HUES64 (cell line): ENCODE data around the gene FUOM. TPM values are rescaled to one million over a fixed set of nuclear protein-coding genes. Genes with fewer than 3 reads are reported as not detected.

Experiments used
- H3K27ac ChIP-seq: 2 replicates; pipeline ENCODE4 v1.7.0; 2013; ENCODE audit warnings: low read depth, low read length, inconsistent platforms
- H3K27me3 ChIP-seq: 2 replicates; pipeline ENCODE4 v1.6.1; 2013; ENCODE audit warnings: mild to moderate bottlenecking, low read length; ENCODE audit not compliant: insufficient read depth
- H3K36me3 ChIP-seq: 2 replicates; pipeline ENCODE4 v1.6.1; 2013; ENCODE audit warnings: mild to moderate bottlenecking, low read length; ENCODE audit not compliant: insufficient read depth
- H3K4me1 ChIP-seq: 2 replicates; pipeline ENCODE4 v1.6.1; 2013; ENCODE audit warnings: mild to moderate bottlenecking, low read length, moderate library complexity; ENCODE audit not compliant: insufficient read depth
- H3K4me3 ChIP-seq: 2 replicates; pipeline ENCODE4 v1.5.1; 2013; ENCODE audit warnings: mild to moderate bottlenecking, low read length, moderate library complexity
- H3K9ac ChIP-seq: 2 replicates; pipeline ENCODE4 v1.6.1; 2013; ENCODE audit warnings: mild to moderate bottlenecking, low read depth, low read length
- H3K9me3 ChIP-seq: 2 replicates; pipeline ENCODE4 v1.6.1; 2013; ENCODE audit warnings: low read depth, low read length; ENCODE audit not compliant: insufficient read depth
- WGBS: fragments of 150-250, 120-280 bp; methylation state at CpG from one replicate; pipeline ENCODE4 v1.1.7; 2013; ENCODE audit warnings: missing lambda C conversion rate; 5-methylcytosine and 5-hydroxymethylcytosine counted together
- polyA plus RNA-seq, 2 experiments: library from polyadenylated mRNA; stranded (reverse); fragments of 50-300 nt; gene quantifications; one replicate each; pipeline ENCODE4 v1.2.3, GENCODE V29; 2013

FUOM gene, protein sequence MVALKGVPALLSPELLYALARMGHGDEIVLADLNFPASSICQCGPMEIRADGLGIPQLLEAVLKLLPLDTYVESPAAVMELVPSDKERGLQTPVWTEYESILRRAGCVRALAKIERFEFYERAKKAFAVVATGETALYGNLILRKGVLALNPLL
- 18.3 TPM for polyA plus RNA-seq (2013, experiment 1 of 2)
- polyA plus RNA-seq (2013, experiment 2 of 2), result 21.7 TPM

DNA sequence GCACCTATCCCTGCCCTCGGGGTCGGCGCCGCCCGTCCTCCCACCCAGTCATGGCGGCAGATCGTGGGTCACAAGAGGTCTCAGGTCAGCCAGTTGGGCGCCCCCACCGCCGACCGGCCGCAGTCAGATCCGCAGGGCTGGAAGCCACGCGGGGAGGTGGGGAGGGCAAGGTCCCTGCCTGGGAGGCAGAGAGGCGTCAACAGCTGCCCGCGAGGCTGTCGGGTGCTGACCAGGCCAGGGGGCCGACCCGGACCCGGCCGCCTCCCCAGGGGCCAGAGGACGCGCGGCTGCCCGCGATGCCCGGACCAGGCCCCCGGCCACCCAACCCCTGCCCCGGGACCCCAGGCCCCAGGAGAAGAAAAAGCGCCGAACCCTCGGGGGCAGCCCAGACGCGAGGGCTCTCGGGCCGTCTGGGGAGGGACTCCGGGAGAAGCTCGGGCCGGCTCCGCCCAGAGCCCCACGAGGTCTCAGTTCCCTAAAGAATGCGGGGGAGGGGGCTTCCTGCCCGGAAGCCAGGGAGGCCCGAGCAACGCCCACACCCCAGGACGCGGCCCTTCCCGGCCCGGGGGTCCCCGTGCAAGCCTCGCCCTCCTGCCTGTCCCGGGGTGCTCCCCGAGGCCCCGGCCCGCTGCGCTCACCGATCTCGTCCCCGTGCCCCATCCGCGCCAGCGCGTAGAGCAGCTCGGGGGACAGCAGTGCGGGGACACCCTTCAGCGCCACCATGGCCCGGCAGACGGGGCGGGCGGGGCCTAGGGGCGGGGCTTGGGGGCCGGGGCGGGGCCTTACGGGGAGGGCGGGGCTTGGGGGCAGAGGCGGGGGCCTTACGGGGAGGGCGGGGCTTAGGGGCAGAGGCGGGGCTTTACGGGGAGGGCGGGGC lies at the start of gene FUOM:
Gene FUOM, minus strand, starts transcription at position 735 of the 877 bp plus-strand sequence. Its CDS starts 12 bp downstream, at position 723.
- H3K36me3 ChIP-seq, result peaks cover 20% of the 10 kb centered on the region
- peak within 1 kb of the TSS; percentile 85 for H3K9ac ChIP-seq
- H3K27me3 ChIP-seq, result no peaks in the 10 kb centered on the region; the same call in 1 of the 2 replicates
- WGBS, result under 1% methylated on average over 75 of the region's 83 CpGs
- 0 out of 2 replicates have a peak, but pooled peaks cover 3% of the 10 kb centered on the region for H3K4me1 ChIP-seq
- no peaks in the 10 kb centered on the region for H3K9me3 ChIP-seq
- peak within 1 kb of the TSS; percentile 89; the same call in 1 of the 2 replicates for H3K27ac ChIP-seq
- H3K4me3 ChIP-seq, result peak within 1 kb of the TSS; percentile 89

DNA sequence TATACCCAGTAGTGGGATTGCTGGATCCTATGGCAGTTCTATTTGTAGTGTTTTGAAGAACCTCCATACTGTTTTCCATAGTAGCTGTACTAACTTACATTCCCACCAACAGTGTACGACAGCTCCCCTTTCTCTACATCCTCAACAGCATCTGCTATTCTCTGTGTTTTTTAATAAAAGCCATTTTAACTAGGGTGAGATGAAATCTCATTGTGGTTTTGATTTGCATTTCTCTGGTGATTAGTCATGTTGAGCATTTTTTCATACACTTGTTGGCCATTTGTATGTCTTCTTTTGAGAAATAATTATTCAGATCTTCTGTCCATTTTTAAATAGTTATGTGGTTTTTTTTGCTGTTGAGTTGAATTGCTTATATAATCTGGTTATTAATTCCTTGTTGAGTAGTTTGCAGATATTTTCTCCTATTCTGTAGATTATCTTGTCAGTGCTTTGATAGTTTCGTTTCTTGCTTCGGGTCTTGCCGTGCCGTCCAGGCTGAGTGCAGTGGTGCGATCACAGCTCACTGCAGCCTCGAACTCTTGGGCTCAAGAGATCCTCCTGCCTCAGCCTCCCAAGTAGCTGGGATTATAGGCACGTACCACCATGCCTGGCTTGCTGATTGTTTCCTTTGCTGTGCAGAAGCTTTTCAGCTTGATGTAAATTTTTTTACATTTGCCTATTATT lies 48.2 kb upstream of the FUOM start:
- Histone ChIP-seq H3K36me3 (peaks cover 86% of the 10 kb centered on the region), H3K9ac (no peak overlapping the region), H3K9me3 (peaks cover 9% of the 10 kb centered on the region), H3K27ac (no peak overlapping the region), H3K4me3 (no peak overlapping the region), H3K27me3 (no peaks in the 10 kb centered on the region), H3K4me1 (no peaks in the 10 kb centered on the region)
- WGBS, result 97% methylated on average over 8 of the region's 8 CpGs

DNA sequence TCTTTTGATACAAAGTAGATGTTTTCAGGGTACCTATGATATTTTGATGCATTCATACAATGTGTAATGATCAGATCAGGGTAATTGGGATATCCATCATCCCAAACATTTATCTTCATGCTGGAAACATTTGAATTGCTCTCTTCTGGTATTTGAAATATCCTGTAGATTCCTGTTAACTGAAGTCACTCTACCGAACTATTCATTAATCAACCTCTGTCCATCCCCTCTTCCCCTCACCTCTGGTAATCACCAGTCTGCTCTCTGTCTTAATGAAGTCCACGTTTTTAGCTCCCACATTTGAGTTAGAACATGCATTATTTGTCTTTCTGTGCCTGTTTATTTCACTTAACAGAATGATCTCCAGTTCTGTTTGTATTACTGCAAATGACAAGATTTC lies 47.5 kb upstream of the FUOM start:
- H3K27me3 ChIP-seq, result no peaks in the 10 kb centered on the region
- H3K27ac ChIP-seq, result no peak overlapping the region
- H3K9me3 ChIP-seq, result peaks cover 1% of the 10 kb centered on the region; the same call in 1 of the 2 replicates
- peaks cover 86% of the 10 kb centered on the region for H3K36me3 ChIP-seq
- no peaks in the 10 kb centered on the region for H3K4me1 ChIP-seq
- H3K9ac ChIP-seq, result no peak overlapping the region
- 93% methylated on average over 2 of the region's 2 CpGs for WGBS
- no peak overlapping the region for H3K4me3 ChIP-seq

DNA sequence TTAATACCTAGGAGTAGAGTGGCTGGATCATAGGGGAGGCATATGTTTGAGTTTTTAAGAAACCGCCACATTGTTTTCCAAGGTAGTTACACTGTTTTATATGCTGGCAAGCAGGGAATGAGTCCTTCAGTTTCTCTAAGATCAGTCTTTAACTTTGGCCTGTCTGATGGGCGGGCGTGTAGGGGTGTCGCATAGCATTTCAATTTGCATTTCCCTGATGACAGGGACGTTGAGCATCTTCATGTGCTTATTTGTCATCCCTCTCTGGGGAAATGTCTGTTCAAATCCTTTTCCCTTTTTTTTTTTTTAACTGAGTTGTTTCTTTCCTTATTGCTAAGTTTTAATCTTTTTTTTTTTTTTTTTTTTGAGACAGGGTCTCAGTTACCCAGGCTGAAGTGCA lies 46.0 kb upstream of the FUOM start:
- no peaks in the 10 kb centered on the region for H3K4me1 ChIP-seq
- H3K27ac ChIP-seq, result no peak overlapping the region
- H3K9me3 ChIP-seq, result no peaks in the 10 kb centered on the region
- 96% methylated on average over 5 of the region's 5 CpGs for WGBS
- H3K9ac ChIP-seq, result no peak overlapping the region
- no peak overlapping the region for H3K4me3 ChIP-seq
- H3K27me3 ChIP-seq, result no peaks in the 10 kb centered on the region
- H3K36me3 ChIP-seq, result peaks cover 85% of the 10 kb centered on the region

DNA sequence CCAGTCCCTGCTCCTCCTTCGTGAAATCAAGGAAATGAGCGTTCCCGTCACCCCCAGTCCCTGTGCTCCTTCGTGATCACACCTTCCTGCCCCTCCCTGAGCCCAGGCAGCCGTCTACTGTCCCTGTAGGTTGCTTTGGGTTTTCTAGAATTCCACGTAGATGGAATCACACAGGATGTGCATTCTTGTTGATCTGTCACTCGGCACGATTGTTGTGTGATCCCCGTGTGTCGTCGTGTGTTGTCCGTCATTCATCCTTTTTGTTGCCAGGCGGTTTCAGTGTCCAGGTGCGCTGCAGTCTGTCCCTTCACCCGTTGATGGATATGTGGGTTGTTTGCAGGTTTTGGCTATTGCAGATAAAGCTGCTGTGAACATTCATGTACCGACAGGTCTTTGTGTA lies 45.5 kb upstream of the FUOM start:
- no peak overlapping the region for H3K27ac ChIP-seq
- H3K9me3 ChIP-seq, result no peaks in the 10 kb centered on the region
- no peaks in the 10 kb centered on the region for H3K4me1 ChIP-seq
- no peak overlapping the region for H3K9ac ChIP-seq
- no peak overlapping the region for H3K4me3 ChIP-seq
- H3K27me3 ChIP-seq, result no peaks in the 10 kb centered on the region
- WGBS, result 87% methylated on average over 16 of the region's 16 CpGs
- H3K36me3 ChIP-seq, result peaks cover 85% of the 10 kb centered on the region

DNA sequence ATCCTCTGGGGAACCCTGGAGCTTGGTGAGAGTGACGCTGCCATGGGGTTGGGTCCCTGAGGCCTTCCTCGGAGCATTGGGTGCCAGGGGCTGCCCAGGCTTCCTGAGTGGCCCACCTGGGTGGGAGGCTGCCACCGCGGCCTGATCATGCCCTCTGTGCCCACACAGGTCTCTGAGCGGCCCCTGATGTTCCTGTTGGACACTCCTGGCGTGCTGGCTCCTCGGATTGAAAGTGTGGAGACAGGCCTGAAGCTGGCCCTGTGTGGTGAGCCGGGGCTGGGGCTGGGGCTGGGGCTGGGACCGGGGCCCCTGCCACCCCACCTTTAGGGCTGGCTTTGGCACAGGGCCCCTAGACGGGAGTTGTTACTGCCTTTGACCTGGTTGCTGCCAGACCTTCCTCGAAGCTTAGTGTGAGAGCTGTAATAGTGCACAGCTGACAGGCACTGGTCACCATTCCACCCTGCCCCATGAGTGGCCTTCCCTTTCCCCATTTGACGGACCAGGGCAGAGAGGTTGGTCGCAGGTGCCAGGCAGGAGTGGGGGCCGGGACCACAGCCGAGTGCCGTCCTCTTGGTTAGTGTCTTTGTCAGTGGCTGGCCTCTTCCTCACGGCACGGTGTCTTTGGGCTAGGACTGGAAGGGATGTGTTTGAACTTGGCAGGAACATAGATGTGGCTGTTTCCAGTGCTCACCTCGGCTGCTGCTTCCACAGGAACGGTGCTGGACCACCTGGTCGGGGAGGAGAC lies 44.3 kb upstream of the FUOM start:
- H3K4me3 ChIP-seq, result no peak overlapping the region
- 96% methylated on average over 21 of the region's 21 CpGs for WGBS

DNA sequence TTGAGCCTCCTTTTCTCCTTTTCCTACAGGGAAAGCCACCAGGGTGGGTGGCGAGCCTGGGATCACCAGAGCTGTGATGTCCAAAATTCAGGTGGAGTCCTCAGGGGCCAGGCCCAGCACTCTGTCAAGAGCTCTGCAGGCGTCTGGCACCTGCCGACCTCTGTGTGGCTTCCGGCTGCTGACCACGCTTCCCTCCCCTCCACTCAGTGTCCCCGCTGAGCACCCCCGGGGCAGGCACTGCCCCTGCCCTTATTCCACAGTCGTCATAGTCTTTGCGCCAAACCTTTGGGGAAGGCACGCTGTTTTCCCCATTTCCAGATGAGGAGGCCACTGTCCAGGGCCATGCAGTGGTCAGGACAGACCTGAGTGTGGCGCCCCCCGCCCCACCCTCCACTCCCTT lies 43.7 kb upstream of the FUOM start:
- H3K27ac ChIP-seq, result no peak overlapping the region
- H3K36me3 ChIP-seq, result peaks cover 85% of the 10 kb centered on the region
- no peaks in the 10 kb centered on the region for H3K27me3 ChIP-seq
- no peak overlapping the region for H3K4me3 ChIP-seq
- no peak overlapping the region for H3K9ac ChIP-seq
- H3K4me1 ChIP-seq, result no peaks in the 10 kb centered on the region
- no peaks in the 10 kb centered on the region for H3K9me3 ChIP-seq
- WGBS, result 94% methylated on average over 12 of the region's 12 CpGs

More for the DNA sequence above, 44.3 kb upstream of the FUOM start:
- no peaks in the 10 kb centered on the region for H3K9me3 ChIP-seq
- H3K4me1 ChIP-seq, result no peaks in the 10 kb centered on the region
- H3K27ac ChIP-seq, result no peak overlapping the region
- H3K27me3 ChIP-seq, result no peaks in the 10 kb centered on the region
- H3K9ac ChIP-seq, result no peak overlapping the region
- H3K36me3 ChIP-seq, result peaks cover 83% of the 10 kb centered on the region

DNA sequence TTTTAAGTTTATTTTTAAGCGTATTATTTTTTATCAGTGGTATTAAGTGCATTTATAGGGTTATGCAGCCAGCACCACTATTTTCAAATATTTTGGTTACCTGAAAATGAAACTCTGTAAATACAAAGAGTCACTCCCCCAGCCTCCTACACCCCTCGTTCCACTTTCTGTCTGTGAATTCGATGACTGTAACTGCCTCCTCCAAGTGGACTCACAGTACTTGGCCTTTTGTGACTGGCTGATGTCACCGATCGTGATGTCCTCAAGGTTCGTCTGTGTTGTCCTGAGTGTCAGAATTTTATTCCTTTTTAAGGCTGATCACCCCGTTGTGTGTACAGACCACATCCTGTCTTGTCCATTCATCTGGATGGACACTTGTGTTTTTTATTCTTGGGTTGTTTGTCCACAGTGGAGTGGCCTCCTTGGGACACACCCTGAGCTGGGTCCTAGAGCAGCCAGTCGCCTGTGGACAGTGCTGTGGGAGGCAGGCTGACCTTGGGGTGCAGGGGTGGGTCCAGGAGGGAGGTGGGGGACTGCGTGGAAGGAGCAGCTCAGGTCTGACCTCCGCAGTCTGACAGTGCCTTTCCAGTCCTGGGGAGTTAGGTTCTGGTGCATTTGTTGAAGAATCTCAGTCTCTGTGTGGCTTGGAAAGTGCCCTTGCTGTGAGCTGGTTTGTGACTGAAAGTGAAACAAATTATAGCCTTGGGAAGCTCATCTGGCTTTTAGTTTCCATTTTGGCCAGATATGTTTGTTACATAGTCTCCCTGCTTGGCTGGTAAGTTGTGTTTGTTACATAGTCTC lies 43.0 kb upstream of the FUOM start:
- H3K36me3 ChIP-seq, result peaks cover 88% of the 10 kb centered on the region
- H3K9me3 ChIP-seq, result no peaks in the 10 kb centered on the region
- 95% methylated on average over 10 of the region's 10 CpGs for WGBS
- H3K9ac ChIP-seq, result no peak overlapping the region
- no peak overlapping the region for H3K27ac ChIP-seq
- H3K4me1 ChIP-seq, result no peaks in the 10 kb centered on the region
- no peak overlapping the region for H3K4me3 ChIP-seq
- H3K27me3 ChIP-seq, result no peaks in the 10 kb centered on the region

DNA sequence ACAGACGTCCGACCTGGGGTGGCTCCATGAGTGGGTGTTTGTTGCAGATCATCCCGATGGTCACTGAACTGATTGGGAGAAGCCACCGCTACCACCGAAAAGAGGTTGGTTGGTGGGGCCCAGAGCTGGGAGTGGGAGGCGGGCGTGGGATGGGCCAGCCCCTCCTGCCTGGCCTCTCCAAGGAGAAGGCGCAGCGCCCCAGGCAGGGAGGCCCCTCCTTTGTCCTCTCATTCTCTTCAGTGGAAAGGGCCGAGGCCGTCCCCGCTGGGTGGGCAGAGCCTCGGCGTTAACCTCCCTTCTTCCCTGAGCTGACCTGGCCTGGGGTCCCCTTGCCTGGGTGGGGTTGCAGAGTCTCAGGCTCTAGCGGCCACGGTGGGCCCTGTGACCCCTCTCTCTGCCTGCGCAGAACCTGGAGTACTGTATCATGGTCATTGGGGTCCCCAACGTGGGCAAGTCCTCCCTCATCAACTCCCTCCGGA lies 41.3 kb upstream of the FUOM start:
- H3K36me3 ChIP-seq, result peaks cover 75% of the 10 kb centered on the region

DNA sequence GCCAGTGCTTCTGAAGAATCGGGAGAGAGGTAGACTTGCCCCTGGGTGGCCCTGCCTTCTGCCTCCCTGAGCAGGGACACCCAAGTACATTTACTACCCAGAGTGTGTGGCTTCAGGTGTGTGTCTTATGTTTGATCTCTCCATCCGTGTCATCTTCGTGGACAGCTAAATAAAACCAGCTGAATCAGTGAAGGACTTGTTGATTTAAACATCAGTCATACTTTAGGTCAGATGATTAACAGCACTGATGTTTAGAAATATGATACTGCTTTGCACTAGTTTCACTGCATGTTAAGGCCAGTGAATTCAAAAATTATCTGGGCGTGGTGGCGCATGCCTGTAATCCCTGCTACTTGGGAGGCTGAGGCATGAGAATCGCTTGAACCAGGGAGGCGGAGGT lies 40.1 kb upstream of the FUOM start:
- Histone ChIP-seq H3K9me3 (no peaks in the 10 kb centered on the region), H3K9ac (no peak overlapping the region)
- 97% methylated on average over 7 of the region's 7 CpGs for WGBS

More for the DNA sequence above, 41.3 kb upstream of the FUOM start:
- WGBS, result 97% methylated on average over 19 of the region's 19 CpGs
- no peak overlapping the region for H3K4me3 ChIP-seq
- H3K9me3 ChIP-seq, result no peaks in the 10 kb centered on the region
- no peak overlapping the region for H3K27ac ChIP-seq
- no peaks in the 10 kb centered on the region for H3K27me3 ChIP-seq
- H3K9ac ChIP-seq, result no peak overlapping the region
- H3K4me1 ChIP-seq, result no peaks in the 10 kb centered on the region; the same call in 1 of the 2 replicates

More for the DNA sequence above, 40.1 kb upstream of the FUOM start:
- Histone ChIP-seq H3K27me3 (no peaks in the 10 kb centered on the region), H3K27ac (no peak overlapping the region), H3K4me3 (no peak overlapping the region), H3K4me1 (no peaks in the 10 kb centered on the region; the same call in 1 of the 2 replicates), H3K36me3 (peaks cover 65% of the 10 kb centered on the region)
